Measurements from ENCODE around the gene USH1C. TPM values are rescaled to one million over a fixed set of nuclear protein-coding genes. Genes with fewer than 3 reads are reported as not detected.

USH1C gene
- total RNA-seq, result not detected

DNA sequence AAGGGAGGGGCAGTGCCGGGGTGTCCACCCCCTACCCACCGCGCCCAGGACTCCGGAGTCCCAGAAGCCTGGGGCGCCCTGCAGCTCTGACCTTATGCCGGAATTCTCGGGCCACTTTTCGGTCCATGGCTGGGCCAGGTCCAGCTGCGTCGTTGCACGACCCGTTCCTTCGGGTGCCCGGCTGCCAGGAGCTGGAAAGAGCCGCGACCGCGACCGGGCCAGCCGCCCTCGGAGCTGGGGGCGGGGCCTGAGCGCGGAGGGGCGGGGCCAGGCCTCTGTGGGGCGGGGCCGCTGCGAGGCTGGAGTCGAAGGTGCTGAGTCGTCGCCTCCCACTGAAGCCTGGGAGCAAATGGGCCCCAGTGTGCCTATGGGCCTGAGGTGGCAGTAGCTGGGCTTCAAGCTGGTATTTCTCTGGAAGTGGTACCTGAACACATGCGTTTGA lies at the start of gene USH1C:
USH1C (minus strand) TSS at position 236 of the 442 bp plus-strand sequence; CDS start at position 127, 109 bp downstream.
- intact Hi-C loops (cut with DNase I, micrococcal nuclease), result no loop called here
- ATAC-seq (peak; percentile 81), DNase-seq (peak; percentile 67)
- ChIA-PET CTCF (interaction anchor here (0.8 to 1.1 kb wide), 2 partner anchors 16 to 19 kb away, joined by 3 read pairs; no protein-coding TSS in a partner anchor), POLR2A (interaction anchor here (0.7 kb wide), 1 partner anchor 1813 kb away, joined by 3 read pairs; no protein-coding TSS in a partner anchor)
- no peak within 1 kb of the TSS for H3K27ac Mint-ChIP-seq
- H3K9me3 Mint-ChIP-seq (ENCODE audit: low read depth), result no peaks in the 10 kb centered on the region
- no peaks in the 10 kb centered on the region for H3K36me3 Mint-ChIP-seq (ENCODE audit: low read depth)
- no peak within 1 kb of the TSS for H3K4me3 Mint-ChIP-seq
- H3K4me1 Mint-ChIP-seq, result peaks cover 3% of the 10 kb centered on the region
- H3K27me3 Mint-ChIP-seq, result peaks cover 34% of the 10 kb centered on the region

DNA sequence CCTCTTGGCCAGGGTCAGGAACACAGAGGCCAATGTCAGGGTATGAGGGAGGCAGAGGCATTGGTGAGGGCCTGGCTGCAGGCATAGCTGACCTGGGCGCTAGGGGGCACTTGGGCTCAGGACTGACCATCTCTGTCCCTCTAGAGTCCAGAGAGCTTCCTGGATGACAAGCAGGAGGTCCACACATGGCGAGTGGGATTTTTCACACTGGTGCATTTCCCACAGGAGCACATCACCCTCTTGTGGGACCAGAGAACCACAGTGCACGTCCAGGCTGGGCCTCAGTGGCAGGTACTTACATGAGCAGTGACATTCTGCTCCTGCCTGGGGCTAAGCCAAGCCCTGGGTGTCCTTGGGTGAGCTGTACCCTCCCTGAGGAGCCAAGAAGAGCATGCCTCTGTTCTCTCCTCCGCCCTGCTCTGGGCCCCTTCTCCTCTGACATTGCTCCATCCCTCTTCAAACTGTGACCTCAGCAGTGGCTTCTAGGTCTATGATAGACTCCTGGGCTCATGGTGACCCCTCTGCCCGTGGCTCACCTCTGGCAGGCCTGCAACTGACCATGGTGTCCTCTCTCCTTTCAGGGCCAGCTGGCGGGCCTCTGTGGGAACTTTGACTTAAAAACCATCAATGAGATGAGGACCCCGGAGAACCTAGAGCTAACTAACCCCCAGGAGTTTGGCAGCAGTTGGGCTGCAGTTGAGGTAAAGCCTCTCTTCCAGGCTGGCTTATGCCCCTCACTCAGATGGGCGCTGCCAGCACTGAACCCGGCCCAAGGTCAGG lies 49.4 kb upstream of the USH1C start:
- Mint-ChIP-seq H3K27me3 (peaks cover 4% of the 10 kb centered on the region), H3K4me1 (no peaks in the 10 kb centered on the region), H3K9me3 (ENCODE audit: low read depth) (no peaks in the 10 kb centered on the region), H3K4me3 (no peak overlapping the region), H3K27ac (no peak overlapping the region), H3K36me3 (ENCODE audit: low read depth) (no peaks in the 10 kb centered on the region)
- ChIA-PET POLR2A (no interaction called here), CTCF (interaction anchor here (0.7 kb wide), 1 partner anchor 286 kb away, joined by 3 read pairs; no protein-coding TSS in a partner anchor)
- DNase-seq, result no peak
- intact Hi-C loops (cut with DNase I, micrococcal nuclease), result no loop called here
- no peak for ATAC-seq

DNA sequence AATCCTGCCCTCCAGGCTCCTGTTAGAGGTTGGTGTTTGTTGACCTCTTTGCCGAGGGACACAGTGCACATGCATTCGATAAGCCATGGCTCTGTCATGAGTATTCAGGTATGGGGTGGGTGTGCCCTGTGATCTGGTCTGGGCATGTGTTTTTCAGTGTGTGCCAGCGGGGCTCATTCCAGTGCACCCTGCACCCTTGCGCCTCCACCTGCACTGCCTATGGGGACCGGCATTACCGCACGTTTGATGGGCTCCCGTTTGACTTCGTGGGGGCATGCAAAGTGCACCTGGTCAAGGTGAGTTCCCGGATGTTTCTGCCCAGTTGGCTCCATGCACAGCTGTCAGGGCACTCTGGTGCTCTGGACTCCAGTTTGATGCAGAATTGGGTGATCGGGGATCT lies 47.1 kb upstream of the USH1C start:
- no peaks in the 10 kb centered on the region for H3K9me3 Mint-ChIP-seq (ENCODE audit: low read depth)
- no peak overlapping the region for H3K4me3 Mint-ChIP-seq
- ChIA-PET CTCF (interaction anchor here (0.7 kb wide), 1 partner anchor 64 kb away, joined by 3 read pairs; no protein-coding TSS in a partner anchor), POLR2A (no interaction called here)
- H3K27me3 Mint-ChIP-seq, result peaks cover 4% of the 10 kb centered on the region
- H3K4me1 Mint-ChIP-seq, result no peaks in the 10 kb centered on the region
- intact Hi-C loops (cut with DNase I, micrococcal nuclease), result no loop called here
- H3K36me3 Mint-ChIP-seq (ENCODE audit: low read depth), result no peaks in the 10 kb centered on the region
- no peak for DNase-seq
- H3K27ac Mint-ChIP-seq, result no peak overlapping the region
- ATAC-seq, result no peak

GRCh38 chr11:17590463-17590862 lies 46.2 kb upstream of the USH1C start:
- Mint-ChIP-seq H3K27ac (no peak overlapping the region), H3K27me3 (peaks cover 4% of the 10 kb centered on the region), H3K4me3 (no peak overlapping the region), H3K36me3 (ENCODE audit: low read depth) (no peaks in the 10 kb centered on the region), H3K9me3 (ENCODE audit: low read depth) (no peaks in the 10 kb centered on the region), H3K4me1 (no peaks in the 10 kb centered on the region)
- ChIA-PET CTCF (no interaction called here), POLR2A (interaction anchor here (0.5 kb wide), 1 partner anchor 11 kb away, joined by 4 read pairs; no protein-coding TSS in a partner anchor)
- DNase-seq, result no peak
- intact Hi-C loops (cut with DNase I, micrococcal nuclease), result no loop called here
- no peak for ATAC-seq

DNA sequence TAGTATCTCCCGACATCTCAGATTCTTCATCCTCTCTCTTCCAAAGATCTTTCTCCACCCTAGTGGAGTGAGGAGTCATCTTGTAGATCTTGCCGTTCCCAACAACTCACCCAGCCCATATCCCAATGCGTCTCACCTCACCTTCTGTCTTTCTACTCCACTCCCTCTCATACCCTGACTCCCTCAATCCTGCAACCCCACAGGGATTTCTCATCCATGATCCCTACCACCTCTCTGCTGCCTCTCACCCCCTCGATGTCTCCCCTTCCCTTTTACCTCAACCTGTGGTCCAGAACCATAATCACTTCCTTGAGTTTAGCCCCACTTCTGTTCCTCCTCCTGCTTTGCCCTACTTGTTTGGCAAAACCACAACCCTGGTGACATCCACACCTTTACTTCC lies 44.5 kb upstream of the USH1C start:
- ChIA-PET CTCF (interaction anchor here (2.1 kb wide), 1 partner anchor 10 kb away, joined by 5 read pairs; no protein-coding TSS in a partner anchor), POLR2A (no interaction called here)
- no peak overlapping the region for H3K4me3 Mint-ChIP-seq
- DNase-seq (no peak), ATAC-seq (no peak)
- H3K27ac Mint-ChIP-seq, result no peak overlapping the region
- intact Hi-C loops (cut with DNase I, micrococcal nuclease), result no loop called here
- no peaks in the 10 kb centered on the region for H3K9me3 Mint-ChIP-seq (ENCODE audit: low read depth)
- H3K36me3 Mint-ChIP-seq (ENCODE audit: low read depth), result no peaks in the 10 kb centered on the region
- peaks cover 4% of the 10 kb centered on the region for H3K27me3 Mint-ChIP-seq
- H3K4me1 Mint-ChIP-seq, result no peaks in the 10 kb centered on the region

DNA sequence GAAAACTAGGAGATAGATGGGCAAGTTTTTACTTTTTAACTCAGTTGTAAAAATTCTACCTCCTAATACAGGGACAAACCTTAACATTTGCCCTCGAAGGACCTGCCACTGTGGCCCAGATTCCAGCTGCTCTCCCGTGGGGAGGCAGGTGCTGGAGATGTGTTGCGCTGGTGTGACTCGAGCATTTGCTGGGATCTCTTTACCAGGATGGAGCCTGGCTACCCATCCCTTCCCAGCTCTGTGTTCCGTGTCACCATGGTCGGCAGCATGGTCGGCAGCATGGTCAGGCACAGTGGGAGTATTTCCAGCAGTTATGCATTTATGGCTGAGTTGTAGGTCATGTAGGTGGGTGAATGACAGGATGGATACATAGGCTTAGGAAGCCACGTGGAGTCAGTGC lies 44.0 kb upstream of the USH1C start:
- H3K27ac Mint-ChIP-seq, result no peak overlapping the region
- no peaks in the 10 kb centered on the region for H3K9me3 Mint-ChIP-seq (ENCODE audit: low read depth)
- intact Hi-C loops (cut with DNase I, micrococcal nuclease), result no loop called here
- no peak for ATAC-seq
- no peaks in the 10 kb centered on the region for H3K36me3 Mint-ChIP-seq (ENCODE audit: low read depth)
- peaks cover 4% of the 10 kb centered on the region for H3K27me3 Mint-ChIP-seq
- CTCF ChIA-PET, result interaction anchor here (2.1 kb wide), 1 partner anchor 11 kb away, joined by 5 read pairs; no protein-coding TSS in a partner anchor
- no peak for DNase-seq
- POLR2A ChIA-PET, result no interaction called here
- H3K4me3 Mint-ChIP-seq, result no peak overlapping the region
- H3K4me1 Mint-ChIP-seq, result no peaks in the 10 kb centered on the region

- POLR2A ChIA-PET, result no interaction called here
- no peak for ATAC-seq
Observed at GRCh38 chr11:17585911-17586695, 41.9 kb upstream of the USH1C start.

GRCh38 chr11:17581732-17582053 lies 37.5 kb upstream of the USH1C start:
- H3K9me3 Mint-ChIP-seq (ENCODE audit: low read depth), result no peaks in the 10 kb centered on the region
- DNase-seq (no peak), ATAC-seq (no peak)
- POLR2A ChIA-PET, result no interaction called here
- no peak overlapping the region for H3K4me3 Mint-ChIP-seq
- intact Hi-C loops (cut with DNase I, micrococcal nuclease), result no loop called here
- no peaks in the 10 kb centered on the region for H3K36me3 Mint-ChIP-seq (ENCODE audit: low read depth)
- peaks cover 4% of the 10 kb centered on the region for H3K27me3 Mint-ChIP-seq
- no peak overlapping the region for H3K27ac Mint-ChIP-seq
- CTCF ChIA-PET, result no interaction called here
- H3K4me1 Mint-ChIP-seq, result no peaks in the 10 kb centered on the region

More at GRCh38 chr11:17585911-17586695, 41.9 kb upstream of the USH1C start:
- Mint-ChIP-seq H3K36me3 (ENCODE audit: low read depth) (no peaks in the 10 kb centered on the region), H3K4me3 (no peak overlapping the region), H3K4me1 (no peaks in the 10 kb centered on the region), H3K9me3 (ENCODE audit: low read depth) (no peaks in the 10 kb centered on the region), H3K27me3 (peaks cover 2% of the 10 kb centered on the region), H3K27ac (no peak overlapping the region)
- no peak for DNase-seq
- CTCF ChIA-PET, result no interaction called here
- intact Hi-C loops (cut with DNase I, micrococcal nuclease), result no loop called here

GRCh38 chr11:17581036-17581731 lies 37.0 kb upstream of the USH1C start:
- DNase-seq (no peak), ATAC-seq (no peak)
- Mint-ChIP-seq H3K4me1 (no peaks in the 10 kb centered on the region), H3K27me3 (peaks cover 4% of the 10 kb centered on the region), H3K36me3 (ENCODE audit: low read depth) (no peaks in the 10 kb centered on the region), H3K4me3 (no peak overlapping the region), H3K27ac (no peak overlapping the region), H3K9me3 (ENCODE audit: low read depth) (no peaks in the 10 kb centered on the region)
- CTCF ChIA-PET, result no interaction called here
- intact Hi-C loops (cut with DNase I, micrococcal nuclease), result no loop called here
- POLR2A ChIA-PET, result no interaction called here

GRCh38 chr11:17580271-17580670 lies 36.1 kb upstream of the USH1C start:
- DNase-seq (no peak), ATAC-seq (no peak)
- Mint-ChIP-seq H3K36me3 (ENCODE audit: low read depth) (no peaks in the 10 kb centered on the region), H3K4me1 (no peaks in the 10 kb centered on the region), H3K4me3 (no peak overlapping the region), H3K27me3 (peaks cover 4% of the 10 kb centered on the region), H3K9me3 (ENCODE audit: low read depth) (no peaks in the 10 kb centered on the region), H3K27ac (no peak overlapping the region)
- ChIA-PET CTCF (no interaction called here), POLR2A (no interaction called here)
- intact Hi-C loops (cut with DNase I, micrococcal nuclease), result no loop called here

GRCh38 chr11:17579451-17579850 lies 35.2 kb upstream of the USH1C start:
- POLR2A ChIA-PET, result no interaction called here
- ATAC-seq, result no peak
- CTCF ChIA-PET, result no interaction called here
- DNase-seq, result no peak
- H3K9me3 Mint-ChIP-seq (ENCODE audit: low read depth), result no peaks in the 10 kb centered on the region
- no peaks in the 10 kb centered on the region for H3K36me3 Mint-ChIP-seq (ENCODE audit: low read depth)
- H3K27ac Mint-ChIP-seq, result no peak overlapping the region
- peaks cover 4% of the 10 kb centered on the region for H3K27me3 Mint-ChIP-seq
- H3K4me3 Mint-ChIP-seq, result no peak overlapping the region
- intact Hi-C loops (cut with DNase I, micrococcal nuclease), result no loop called here
- H3K4me1 Mint-ChIP-seq, result no peaks in the 10 kb centered on the region

All from activated CD4-positive, alpha-beta T cell treated with anti-CD3 and anti-CD28 coated beads for 36 hours (primary cell).